B cell (primary cell): ENCODE data around the gene TOMM70. TPM values are rescaled to one million over a fixed set of nuclear protein-coding genes. Genes with fewer than 3 reads are reported as not detected.

Experiments
- ATAC-seq: fragments of 200-7000 bp; cut with Tn5 transposase; one replicate; pipeline ENCODE4 v1.10.0; 2021; ENCODE audit warnings: low read depth, mild to moderate bottlenecking, moderate number of reproducible peaks, moderate library complexity
- CTCF ChIA-PET: fragments of 350-600 bp; sonication (Branson Sonifier 250); formaldehyde crosslinking; loops from one replicate; lab custom pipeline; 2021; ENCODE audit warnings: antibody characterized with exemption, inconsistent platforms; lab: Charles Lee
- POLR2A ChIA-PET: fragments of 350-600 bp; sonication (Branson Sonifier 250); formaldehyde crosslinking; loops from one replicate; lab custom pipeline; 2021; ENCODE audit warnings: antibody characterized with exemption; lab: Charles Lee
- DNase-seq: peaks from one replicate; pipeline ENCODE4 v3.0.0; 2013
- H2AFZ ChIP-seq: 2 replicates; pipeline ENCODE4 v1.6.1; 2012; ENCODE audit warnings: mild to moderate bottlenecking, low read depth, low read length; ENCODE audit not compliant: insufficient read depth, poor library complexity, severe bottlenecking
- H3K27ac ChIP-seq, 2 donors: 1 replicate in 1 of 2; 2 replicates in 1 of 2; pipeline ENCODE4 v1.5.1; 2012 to 2013; ENCODE audit warnings: low read length in 2 of 2, mild to moderate bottlenecking in 2 of 2, moderate library complexity in 1 of 2
- H3K27me3 ChIP-seq, 4 experiments: fragments of 200-600 bp in 1 of 4; sonication (generic) in 1 of 4; replicated peaks in 1 of 4; 1 replicate in 2 of 4; 2 replicates in 2 of 4; pipeline versions ENCODE4 v1.6.1 to v1.7.0; 2013 to 2016; ENCODE audit warnings: low read length in 3 of 4, mild to moderate bottlenecking in 2 of 4, mixed read lengths in 1 of 4, moderate library complexity in 1 of 4; ENCODE audit not compliant: insufficient read depth in 4 of 4, control insufficient read depth in 3 of 4; ENCODE audit errors: control extremely low read depth in 1 of 4
- H3K36me3 ChIP-seq, 2 experiments: replicated peaks in 1 of 2; 1 replicate in 1 of 2; 2 replicates in 1 of 2; pipeline versions ENCODE4 v1.6.1 to v1.7.1; 2013; ENCODE audit warnings: low read length in 1 of 2; ENCODE audit not compliant: insufficient read depth in 2 of 2, control insufficient read depth in 1 of 2; ENCODE audit errors: control extremely low read depth in 1 of 2, extremely low read depth in 1 of 2
- H3K4me1 ChIP-seq, 2 donors: fragments of 200-600 bp in 1 of 2; sonication (generic) in 1 of 2; 1 replicate in 1 of 2; 2 replicates in 1 of 2; pipeline versions ENCODE4 v1.5.1 to v1.6.1; 2013 to 2017; ENCODE audit warnings: low read length in 2 of 2; ENCODE audit not compliant: control insufficient read depth in 2 of 2, insufficient read depth in 2 of 2
- H3K4me2 ChIP-seq: replicated peaks from 2 replicates; pipeline ENCODE3; 2012; ENCODE audit warnings: mild to moderate bottlenecking, low read depth, low read length; ENCODE audit not compliant: poor library complexity, severe bottlenecking
- H3K4me3 ChIP-seq, 5 experiments: fragments of 200-600 bp in 1 of 5; sonication (generic) in 1 of 5; 1 replicate in 3 of 5; 2 replicates in 2 of 5; pipeline versions ENCODE4 v1.5.1 to v1.7.0; 2011 to 2016; ENCODE audit warnings: low read length in 4 of 5, mild to moderate bottlenecking in 4 of 5, low read depth in 2 of 5, control low read depth in 1 of 5, moderate library complexity in 1 of 5; ENCODE audit not compliant: insufficient read depth in 1 of 5; ENCODE audit errors: control extremely low read depth in 1 of 5, extremely low read depth in 1 of 5
- H3K79me2 ChIP-seq: fragments of 200-600 bp; sonication (generic); one replicate; pipeline ENCODE4 v1.6.0; 2016; ENCODE audit warnings: low read length; ENCODE audit not compliant: control insufficient read depth, insufficient read depth
- H3K9ac ChIP-seq: fragments of 200-600 bp; sonication (generic); 2 replicates; pipeline ENCODE4 v1.6.1; 2017; ENCODE audit warnings: mild to moderate bottlenecking, low read length, moderate library complexity
- H3K9me3 ChIP-seq, 3 donors: one replicate each; pipeline versions ENCODE4 v1.6.1 to v1.7.1; 2013; ENCODE audit warnings: low read length in 2 of 3; ENCODE audit not compliant: control insufficient read depth in 2 of 3, insufficient read depth in 1 of 3; ENCODE audit errors: control extremely low read depth in 1 of 3
- H4K20me1 ChIP-seq: 2 replicates; pipeline ENCODE4 v1.6.0; 2012; ENCODE audit warnings: mild to moderate bottlenecking, low read length; ENCODE audit not compliant: insufficient read depth, control insufficient read depth, poor library complexity, severe bottlenecking
- H3K27ac Mint-ChIP-seq: one replicate; pipeline ENCODE4 v1.8.0; 2021; ENCODE audit warnings: mixed read lengths
- H3K27me3 Mint-ChIP-seq: one replicate; pipeline ENCODE4 v1.8.0; 2021; ENCODE audit warnings: mixed read lengths
- H3K4me1 Mint-ChIP-seq: one replicate; pipeline ENCODE4 v1.8.0; 2021; ENCODE audit warnings: mixed read lengths
- H3K4me3 Mint-ChIP-seq: one replicate; pipeline ENCODE4 v1.8.0; 2021; ENCODE audit warnings: mixed read lengths
- H3K9me3 Mint-ChIP-seq: one replicate; pipeline ENCODE4 v1.8.0; 2022; ENCODE audit warnings: mixed read lengths; ENCODE audit not compliant: insufficient read depth
- CTCF ChIP-seq: fragments of 200-600 bp; IDR thresholded peaks from one replicate; pipeline ENCODE4 v1.8.0; 2022; ENCODE audit warnings: antibody characterized with exemption, mild to moderate bottlenecking
- EZH2 ChIP-seq: IDR thresholded peaks from 2 replicates; pipeline ENCODE4 v1.6.1; 2012; ENCODE audit warnings: borderline replicate concordance, low read depth, mild to moderate bottlenecking, moderate library complexity, low read length; ENCODE audit not compliant: insufficient read depth, poor library complexity, severe bottlenecking
- WGBS: methylation state at CpG from one replicate; pipeline ENCODE4 v1.1.5; 2013; ENCODE audit warnings: missing lambda C conversion rate; ENCODE audit not compliant: insufficient coverage; 5-methylcytosine and 5-hydroxymethylcytosine counted together
- intact Hi-C: fragments of 100-400 bp; cut with micrococcal nuclease; formaldehyde crosslinking; loops from one replicate; pipeline ENCODE4 v1.10.0; 2022
- polyA plus RNA-seq: library from polyadenylated mRNA; depleted of rRNA; stranded (reverse); fragments of >200 nt; gene quantifications from 2 replicates; pipeline ENCODE4 v1.2.3, GENCODE V29; 2012
- total RNA-seq, 2 donors: library from RNA; stranded (reverse); fragments of 120-200 nt in 1 of 2; gene quantifications; 1 replicate in 1 of 2; 2 replicates in 1 of 2; pipeline versions ENCODE4 v1.2.3 to v1.2.4, GENCODE V29; 2013 to 2022

TOMM70 gene
- total and polyA plus RNA-seq, 2 donors (not counting 1 experiment from before 2014, with no cell fraction given), result 6.9 to 30.0 TPM

- Mint-ChIP-seq H3K27me3 (no peaks in the 10 kb centered on the region), H3K9me3 (no peaks in the 10 kb centered on the region), H3K4me3 (no peak overlapping the region), H3K4me1 (no peaks in the 10 kb centered on the region), H3K27ac (no peak overlapping the region)
- H3K27ac ChIP-seq, result no peak overlapping the region
- intact Hi-C loops, result no loop called here
- no peak for ATAC-seq
- H3K36me3 ChIP-seq, result no peaks in the 10 kb centered on the region
- WGBS, result no CpG with 5 or more reads among the region's 1 CpG
- H3K9ac ChIP-seq, result no peak overlapping the region
- H2AFZ ChIP-seq, result no peak overlapping the region
- ChIA-PET POLR2A (no interaction called here), CTCF (no interaction called here)
- no peaks in the 10 kb centered on the region for H3K4me1 ChIP-seq
- H3K27me3 ChIP-seq, result peaks cover 0 to 7% (median 0%) of the 10 kb centered on the region in 4 experiments
- no peaks in the 10 kb centered on the region for H3K79me2 ChIP-seq
- H4K20me1 ChIP-seq, result no peaks in the 10 kb centered on the region
- DNase-seq, result no peak
- TF ChIP-seq EZH2 (no peak), CTCF (no peak)
- H3K4me2 ChIP-seq, result no peak overlapping the region
- no peak overlapping the region for H3K4me3 ChIP-seq
- H3K9me3 ChIP-seq, result no peaks in the 10 kb centered on the region
Measured at GRCh38 chr3:100425316-100425715, 24.4 kb upstream of the TOMM70 start.

GRCh38 chr3:100424261-100424660 lies 23.4 kb upstream of the TOMM70 start:
- Histone ChIP-seq H3K4me3 (no peak overlapping the region), H3K36me3 (no peaks in the 10 kb centered on the region), H3K79me2 (no peaks in the 10 kb centered on the region), H3K9me3 (no peaks in the 10 kb centered on the region), H4K20me1 (no peaks in the 10 kb centered on the region), H3K27ac (no peak overlapping the region), H3K4me2 (no peak overlapping the region), H3K9ac (no peak overlapping the region), H3K4me1 (no peaks in the 10 kb centered on the region), H3K27me3 (peaks cover 0 to 7% (median 0%) of the 10 kb centered on the region in 4 experiments), H2AFZ (no peak overlapping the region)
- ATAC-seq (no peak), DNase-seq (no peak)
- intact Hi-C loops, result no loop called here
- CTCF ChIA-PET, result no interaction called here
- Mint-ChIP-seq H3K9me3 (no peaks in the 10 kb centered on the region), H3K4me3 (no peak overlapping the region), H3K27me3 (no peaks in the 10 kb centered on the region), H3K27ac (no peak overlapping the region), H3K4me1 (peaks cover 2% of the 10 kb centered on the region)
- no CpG with 5 or more reads among the region's 2 CpGs for WGBS
- POLR2A ChIA-PET, result no interaction called here
- TF ChIP-seq EZH2, result no peak
- no peak for TF ChIP-seq CTCF
